ENCODE results near the gene POLE2.
"Not testable (repeated sequence)": the region's sequence is repeated elsewhere in the genome, so short reads cannot be mapped to it uniquely, and the experiment has no call there.

Gene POLE2, protein sequence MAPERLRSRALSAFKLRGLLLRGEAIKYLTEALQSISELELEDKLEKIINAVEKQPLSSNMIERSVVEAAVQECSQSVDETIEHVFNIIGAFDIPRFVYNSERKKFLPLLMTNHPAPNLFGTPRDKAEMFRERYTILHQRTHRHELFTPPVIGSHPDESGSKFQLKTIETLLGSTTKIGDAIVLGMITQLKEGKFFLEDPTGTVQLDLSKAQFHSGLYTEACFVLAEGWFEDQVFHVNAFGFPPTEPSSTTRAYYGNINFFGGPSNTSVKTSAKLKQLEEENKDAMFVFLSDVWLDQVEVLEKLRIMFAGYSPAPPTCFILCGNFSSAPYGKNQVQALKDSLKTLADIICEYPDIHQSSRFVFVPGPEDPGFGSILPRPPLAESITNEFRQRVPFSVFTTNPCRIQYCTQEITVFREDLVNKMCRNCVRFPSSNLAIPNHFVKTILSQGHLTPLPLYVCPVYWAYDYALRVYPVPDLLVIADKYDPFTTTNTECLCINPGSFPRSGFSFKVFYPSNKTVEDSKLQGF

GRCh38 chr14:49687942-49688700 is at the start of gene POLE2:
Gene POLE2, minus strand, starts transcription at chr14:49688214. Its CDS starts 11 bp downstream, at chr14:49688203.
- peak; percentile 36 for DNase-seq

- DNase-seq, result not testable (repeated sequence)
Observed at GRCh38 chr14:49735669-49736068, 47.7 kb upstream of the POLE2 start.

DNA sequence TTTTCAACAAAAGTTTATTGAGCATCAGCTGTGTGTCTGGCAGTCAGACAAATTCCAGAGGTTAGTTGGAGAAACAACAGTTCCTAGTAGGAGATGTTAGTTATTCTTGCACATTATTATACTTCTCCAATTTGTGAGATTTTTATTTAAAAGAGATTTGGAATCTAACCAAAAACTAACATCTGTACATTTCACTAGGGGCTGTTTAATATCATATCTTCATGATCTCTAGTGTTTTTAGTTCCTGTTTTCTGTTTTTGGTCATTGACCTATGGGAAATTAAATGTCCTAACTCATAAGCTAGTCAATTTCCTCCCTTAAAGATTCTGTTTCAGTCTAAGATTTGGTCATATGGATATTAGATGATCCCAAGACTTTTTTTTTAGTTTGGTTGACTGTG is 45.8 kb upstream of the POLE2 start:
- DNase-seq, result no peak

- no peak for DNase-seq
Observed at GRCh38 chr14:49732896-49733295, 44.9 kb upstream of the POLE2 start.

DNA sequence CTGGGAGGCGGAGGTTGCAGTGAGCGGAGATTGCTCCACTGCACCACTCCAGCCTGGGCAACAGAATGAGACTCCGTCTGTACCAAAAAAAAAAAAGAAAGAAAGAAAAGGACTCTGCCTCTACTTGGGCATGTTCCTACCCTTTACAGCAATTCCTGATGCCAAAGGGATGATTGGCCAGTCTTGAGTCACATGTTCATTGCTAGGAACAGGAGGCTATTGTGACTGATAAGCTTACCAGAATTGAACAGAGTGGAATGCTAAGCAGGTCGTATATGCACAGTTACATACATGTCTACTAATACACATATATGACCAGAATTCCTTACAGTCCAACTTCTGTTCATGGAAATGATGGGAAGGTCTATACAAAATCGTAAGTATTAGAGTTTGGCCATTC is 39.2 kb upstream of the POLE2 start:
- no peak for DNase-seq

DNA sequence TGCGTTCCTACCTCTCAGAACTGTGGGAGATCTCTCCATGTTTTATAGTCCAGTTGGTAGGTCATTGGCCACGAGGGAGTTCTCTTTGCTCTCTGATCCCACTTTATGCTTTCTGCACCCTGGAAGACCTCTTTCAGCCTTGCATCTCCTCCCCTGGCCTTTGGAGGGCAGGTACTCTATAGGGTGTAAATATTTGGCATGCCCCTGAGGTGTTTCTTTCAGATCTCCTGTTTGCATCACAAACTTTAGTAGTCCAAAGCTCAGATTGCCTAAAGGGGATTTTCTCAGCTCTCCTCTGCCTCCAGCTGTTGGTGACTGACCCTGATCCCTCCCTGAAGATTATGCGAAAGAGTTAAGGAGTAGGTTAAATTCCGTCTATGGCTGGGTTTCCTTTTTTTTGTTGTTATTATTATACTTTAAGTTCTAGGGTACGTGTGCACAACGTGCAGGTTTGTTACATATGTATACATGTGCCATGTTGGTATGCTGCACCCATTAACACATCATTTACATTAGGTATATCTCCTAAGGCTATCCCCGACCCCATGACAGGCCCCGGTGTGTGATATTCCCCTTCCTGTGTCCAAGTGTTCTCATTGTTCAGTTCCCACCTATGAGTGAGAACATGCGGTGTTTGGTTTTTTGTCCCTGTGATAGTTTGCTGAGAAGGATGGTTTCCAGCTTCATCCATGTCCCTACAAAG is 33.9 kb upstream of the POLE2 start:
- not testable (repeated sequence) for DNase-seq

GRCh38 chr14:49720744-49721143 is 32.7 kb upstream of the POLE2 start:
- DNase-seq, result no peak

- not testable (repeated sequence) for DNase-seq
Observed at GRCh38 chr14:49710993-49711392, 23.0 kb upstream of the POLE2 start.

- not testable (repeated sequence) for DNase-seq
Observed at GRCh38 chr14:49704471-49704870, 16.5 kb upstream of the POLE2 start.

GRCh38 chr14:49703965-49704364 is 16.0 kb upstream of the POLE2 start:
- peak; percentile 69 for DNase-seq

DNA sequence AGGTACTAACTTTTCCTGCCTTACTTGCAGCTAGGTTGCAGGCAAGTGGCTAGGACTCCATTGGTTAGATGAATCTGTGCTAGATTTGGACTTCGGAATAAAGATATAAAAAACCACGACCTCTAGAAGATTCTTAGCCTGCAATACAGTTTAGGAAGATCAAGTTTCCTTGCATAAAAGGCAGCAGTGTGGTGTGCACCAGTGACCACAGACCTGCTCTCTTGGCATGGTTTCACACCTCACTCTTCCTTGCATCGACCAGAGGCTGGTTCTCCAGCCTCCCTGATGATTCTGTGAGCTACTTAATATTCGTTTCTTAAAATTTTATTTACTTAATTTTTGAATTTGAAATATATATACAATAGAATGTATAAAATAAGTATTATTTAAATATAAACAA is 14.7 kb upstream of the POLE2 start:
- DNase-seq, result no peak

DNA sequence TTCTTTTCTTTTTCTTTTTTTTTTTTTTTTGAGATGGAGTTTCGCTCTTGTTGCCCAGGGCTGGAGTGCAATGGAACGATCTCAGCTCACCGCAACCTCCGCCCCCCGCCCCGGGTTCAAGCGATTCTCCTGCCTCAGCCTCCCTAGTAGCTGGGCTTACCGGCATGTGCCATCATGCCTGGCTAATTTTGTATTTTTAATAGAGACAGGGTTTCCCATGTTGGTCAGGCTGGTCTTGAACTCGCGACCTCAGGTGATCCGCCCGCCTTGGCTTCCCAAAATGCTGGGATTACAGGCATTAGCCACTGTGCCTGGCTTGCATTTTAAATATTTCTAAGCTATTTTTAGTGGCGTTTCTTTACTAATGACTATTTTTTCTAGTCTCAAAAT is 5.7 kb upstream of the POLE2 start:
- DNase-seq, result not testable (repeated sequence)

DNA sequence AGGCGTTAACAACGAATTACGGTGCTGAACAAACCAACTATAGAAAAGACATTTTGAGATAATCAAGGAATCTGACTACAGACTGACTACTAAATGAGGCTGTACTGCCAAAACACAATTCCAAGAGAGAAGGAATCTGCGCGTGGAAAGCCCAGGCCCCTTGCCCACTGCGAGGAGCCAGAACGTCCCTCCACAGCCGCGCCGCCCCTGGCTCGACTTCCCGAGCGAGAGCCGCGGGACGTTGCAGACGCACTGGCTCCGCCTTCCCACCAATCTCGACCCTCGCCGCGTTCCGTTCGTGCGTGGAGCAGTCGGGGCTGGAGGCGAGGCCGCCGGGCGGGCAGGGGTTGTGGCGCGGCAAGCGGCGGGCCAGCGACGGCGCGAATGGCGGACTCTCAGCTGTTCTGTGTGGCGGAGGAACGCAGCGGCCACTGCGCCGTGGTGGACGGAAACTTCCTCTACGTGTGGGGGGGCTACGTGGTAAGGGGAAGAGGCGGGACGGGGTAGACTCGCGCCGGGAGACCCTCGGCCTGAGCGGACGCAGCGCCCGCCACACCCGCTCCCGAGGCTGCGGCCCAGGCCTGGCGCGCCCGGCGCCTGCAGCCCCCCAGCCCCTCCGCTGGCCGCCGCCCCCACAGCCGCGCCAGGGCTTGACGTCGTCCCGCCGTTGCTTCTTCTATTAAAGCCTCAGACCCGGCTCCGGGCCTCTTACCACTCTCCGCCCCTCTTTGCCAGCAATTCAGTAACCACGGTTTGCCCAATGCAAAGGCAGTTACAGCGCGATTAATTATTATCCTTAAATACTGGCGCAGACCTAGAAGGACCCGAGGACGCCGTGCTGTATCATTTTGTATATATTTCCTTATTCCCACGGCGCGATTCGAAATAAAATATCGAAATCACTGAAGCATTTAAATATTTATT is 5.1 kb upstream of the POLE2 start, which contains the start of gene KLHDC1:
Gene KLHDC1 (plus strand): TSS at position 310 of the 924 bp plus-strand sequence. CDS start 75 bp downstream, at position 385.
- peak; percentile 33 for DNase-seq

DNA sequence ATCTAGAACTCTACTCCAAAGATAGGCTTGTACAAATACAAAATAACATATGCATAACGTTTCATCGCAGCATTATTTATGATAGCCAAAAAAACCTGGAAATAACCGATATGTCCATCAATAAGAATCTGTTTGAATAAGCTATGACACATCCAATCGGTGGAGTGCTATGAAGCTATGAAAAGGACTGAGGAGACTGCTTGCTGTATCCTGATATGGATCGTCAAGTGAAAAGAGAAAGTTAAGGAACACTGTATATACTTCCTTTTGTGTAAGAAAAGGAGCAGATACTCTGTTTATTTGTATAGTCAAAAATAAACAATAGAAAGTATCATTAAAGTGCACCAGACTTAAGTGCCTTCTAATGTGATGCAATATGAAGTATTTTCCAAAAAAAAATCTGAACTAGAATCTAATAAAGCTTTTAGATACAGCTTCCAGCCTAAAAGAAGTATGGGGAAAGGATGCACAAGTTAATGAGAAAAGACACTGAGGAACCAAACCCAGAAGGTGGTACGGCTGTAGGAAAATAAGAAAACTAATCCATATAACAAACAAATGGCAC is 4.3 kb upstream of the POLE2 start:
- DNase-seq, result no peak

DNA sequence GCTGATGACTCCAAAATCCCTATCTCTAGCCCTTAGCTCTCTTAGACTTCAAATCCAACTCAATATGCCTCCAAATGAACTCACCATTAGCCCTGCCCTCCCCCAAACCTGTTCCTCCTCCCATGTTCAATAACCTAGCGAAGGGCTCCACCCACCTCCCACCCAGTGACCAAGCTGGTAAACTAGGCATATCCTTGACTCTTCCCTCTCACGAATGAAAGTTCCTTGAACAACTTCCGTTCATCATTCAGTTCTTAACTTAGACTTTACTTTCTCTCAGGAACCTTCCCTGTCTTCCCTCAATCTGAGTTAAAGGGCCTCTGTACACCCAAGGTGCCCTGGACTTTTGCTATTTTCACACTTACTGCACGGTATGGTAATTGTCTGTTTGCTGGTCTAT is 3.0 kb upstream of the POLE2 start:
- DNase-seq, result no peak

DNA sequence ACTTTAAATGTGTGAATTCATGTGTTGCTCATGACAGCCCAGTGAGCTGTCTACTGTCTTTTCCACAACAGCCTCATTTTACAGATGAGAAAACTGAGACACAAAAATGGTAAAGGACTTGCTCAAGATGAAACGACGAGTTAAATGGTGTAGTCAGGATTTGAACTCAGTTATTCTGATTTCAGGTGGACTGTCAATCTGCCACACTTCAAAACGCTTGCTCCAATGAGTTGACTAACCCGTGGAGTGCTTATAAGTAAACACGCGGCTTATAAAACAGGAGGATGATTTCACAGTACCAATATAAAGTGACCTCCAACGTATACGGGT is 652 bp upstream of the POLE2 start:
- DNase-seq, result no peak

DNA sequence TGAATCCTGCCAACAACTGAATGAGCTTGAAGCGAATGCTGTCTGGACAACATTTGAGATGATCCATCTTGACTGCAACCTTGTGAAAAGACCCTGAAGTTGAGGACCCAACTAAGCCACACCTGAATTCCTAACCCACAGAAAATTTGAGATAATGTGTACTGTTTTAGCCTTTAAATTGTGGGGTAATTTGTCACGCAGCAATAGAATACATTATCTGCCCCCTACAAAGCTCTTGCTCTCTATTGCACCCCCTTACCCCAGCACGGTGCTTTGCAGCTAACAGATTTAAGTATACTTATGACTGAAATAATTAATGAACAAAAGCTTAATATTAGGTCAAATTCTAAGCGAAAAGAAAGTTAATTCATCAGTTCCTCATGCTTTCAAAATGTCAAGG is 1.6 kb downstream of the POLE2 start:
- no peak for DNase-seq

DNA sequence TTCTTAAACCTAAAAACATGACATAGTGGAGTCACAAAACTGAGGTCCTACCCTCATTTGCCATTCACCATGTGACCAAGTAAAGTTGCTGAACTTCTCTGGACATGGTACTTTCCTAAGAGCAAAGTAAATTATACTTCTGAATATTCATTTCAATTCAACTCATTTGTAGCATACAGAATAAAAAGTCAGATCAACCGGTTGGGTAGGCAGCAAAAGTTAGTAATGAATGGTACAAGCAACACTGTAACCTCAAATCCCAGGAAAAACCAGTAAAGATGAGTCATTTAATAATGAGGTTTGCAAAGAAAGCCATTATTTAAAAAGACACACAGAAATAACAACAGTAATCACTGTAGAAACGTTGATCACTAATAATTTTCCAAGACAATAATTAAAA is 8.7 kb downstream of the POLE2 start:
- no peak for DNase-seq

- DNase-seq, result no peak
Observed at GRCh38 chr14:49677643-49678042, 10.4 kb downstream of the POLE2 start.

GRCh38 chr14:49673586-49673985 is 14.4 kb downstream of the POLE2 start:
- DNase-seq, result no peak

DNA sequence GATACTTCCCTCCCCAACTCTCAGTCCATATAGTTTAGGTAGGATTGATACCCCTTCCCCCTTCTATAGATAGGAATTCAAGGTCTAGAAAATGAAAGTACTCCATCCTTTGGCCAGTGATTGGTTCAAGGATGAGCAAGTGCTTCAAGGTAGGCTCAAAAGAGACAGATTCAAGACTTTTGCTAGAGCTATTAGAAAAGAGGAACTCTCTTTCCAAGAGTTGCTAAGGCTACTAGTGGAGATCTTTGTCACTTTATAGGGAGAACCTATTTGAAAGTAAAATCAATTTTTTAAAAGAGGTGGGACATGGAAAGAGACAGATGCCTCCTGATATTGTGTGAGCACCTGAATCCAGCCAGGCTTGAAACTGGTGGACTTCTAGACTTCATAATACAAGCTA is 17.5 kb downstream of the POLE2 start:
- DNase-seq, result no peak
